Lung (tissue), 12 donors: ENCODE results near the gene THADA. TPM values are rescaled to one million over a fixed set of nuclear protein-coding genes. Genes with fewer than 3 reads are reported as not detected.
A peak's percentile ranks its signal among the peaks of the same experiment; 100 is the strongest.

Source experiments
- ATAC-seq: fragments of 200-7000 bp; cut with Tn5 transposase; one replicate; pipeline ENCODE4 v1.9.1; 2020; ENCODE audit warnings: moderate number of reproducible peaks; ENCODE audit not compliant: insufficient read depth, low FRiP score
- DNase-seq, 3 donors: peaks; one replicate each; pipeline ENCODE4 v3.0.0-alpha.2; 2013 to 2017
- H3K27ac ChIP-seq, 2 donors: one replicate each; pipeline ENCODE4 v1.5.1; 2013; ENCODE audit warnings: mild to moderate bottlenecking in 2 of 2, moderate library complexity in 2 of 2, control low read depth in 1 of 2, inconsistent platforms in 1 of 2, low read depth in 1 of 2, low read length in 1 of 2
- H3K27me3 ChIP-seq, 3 donors: one replicate each; pipeline ENCODE4 v1.5.1; 2013; ENCODE audit warnings: low read length in 2 of 3; ENCODE audit not compliant: control insufficient read depth in 3 of 3, insufficient read depth in 3 of 3
- H3K36me3 ChIP-seq, 4 donors: one replicate each; pipeline ENCODE4 v1.5.1; 2013; ENCODE audit warnings: low read length in 4 of 4, mild to moderate bottlenecking in 1 of 4, moderate library complexity in 1 of 4; ENCODE audit not compliant: control insufficient read depth in 4 of 4, insufficient read depth in 4 of 4
- H3K4me1 ChIP-seq, 5 donors: one replicate each; pipeline ENCODE4 v1.5.1; 2013; ENCODE audit warnings: low read length in 5 of 5, mild to moderate bottlenecking in 2 of 5, moderate library complexity in 1 of 5; ENCODE audit not compliant: control insufficient read depth in 5 of 5, insufficient read depth in 5 of 5
- H3K4me3 ChIP-seq: one replicate; pipeline ENCODE4 v1.5.1; 2013; ENCODE audit warnings: mild to moderate bottlenecking, control low read depth, moderate library complexity
- H3K9ac ChIP-seq, 2 donors: one replicate each; pipeline ENCODE4 v1.5.1; 2013; ENCODE audit warnings: low read length in 2 of 2, control low read depth in 1 of 2; ENCODE audit not compliant: insufficient read depth in 1 of 2
- H3K9me3 ChIP-seq, 4 donors: one replicate each; pipeline ENCODE4 v1.5.1; 2013; ENCODE audit warnings: low read length in 3 of 4, mild to moderate bottlenecking in 1 of 4, moderate library complexity in 1 of 4; ENCODE audit not compliant: control insufficient read depth in 4 of 4, insufficient read depth in 3 of 4
- WGBS, 2 donors: extraction: QIAGEN DNeasy Blood & Tissue Kit; methylation state at CpG; one replicate each; pipeline ENCODE4 v1.1.7; 2013; 5-methylcytosine and 5-hydroxymethylcytosine counted together
- polyA plus RNA-seq, 2 donors: library from polyadenylated mRNA; stranded (reverse); fragments of 200-250 nt; gene quantifications; one replicate each; pipeline ENCODE4 v1.2.1, GENCODE V29; 2013
- total RNA-seq, 2 donors: library from RNA; depleted of rRNA in 1 of 2; stranded (reverse); fragments of >200 nt in 1 of 2; gene quantifications; one replicate each; pipeline ENCODE4 v1.2.1, GENCODE V29; 2014 to 2021
- TF ChIP-seq, protein P1 (sequence below): IDR thresholded peaks from 2 replicates; pipeline ENCODE4 v1.5.1; 2012; ENCODE audit warnings: mild to moderate bottlenecking; ENCODE audit errors: control extremely low read depth, extremely low read depth
- donor health status: control.
- donor health status: control.
- donor health status: Bipolar disorder and iron deficiency.
- donor health status: healthy.
- donor health status: DM: yes; HTN: yes; CAD: no.

THADA gene
- total and polyA plus RNA-seq, 4 donors: 11.3 to 72.5 (median 25.2) TPM

DNA sequence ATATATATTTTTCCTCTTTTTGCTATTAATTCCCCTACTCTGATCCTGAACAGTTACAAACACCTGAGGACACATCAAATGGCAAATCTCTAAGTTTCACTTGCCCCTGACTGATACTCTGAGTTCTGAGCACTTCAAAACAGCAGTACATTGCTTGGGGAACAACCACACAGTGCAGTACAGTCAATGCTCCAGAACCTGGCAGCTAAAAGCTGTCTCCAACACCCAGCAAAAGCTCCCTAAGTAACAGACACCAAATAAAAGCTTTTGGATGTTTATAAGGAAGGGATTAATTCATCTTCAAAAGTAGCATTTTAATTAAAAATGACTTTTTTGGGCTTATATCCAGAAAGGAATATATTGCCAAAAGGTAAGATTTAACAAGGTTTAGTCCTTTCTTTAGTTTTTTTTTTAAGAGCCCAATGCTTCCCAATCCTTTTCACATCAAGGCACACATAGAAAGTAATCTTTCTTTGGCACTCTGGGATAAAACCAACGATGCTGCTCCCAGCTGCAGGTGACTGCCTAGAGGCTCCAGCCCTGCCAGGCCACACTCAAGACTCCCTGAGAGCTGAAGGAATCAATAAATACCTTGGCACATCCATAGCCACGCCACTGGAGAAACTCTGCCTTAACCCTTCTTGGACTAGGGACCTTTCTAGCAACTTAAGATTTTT, 204.5 kb downstream of the THADA start:
- peaks cover 2 to 6% (median 5%) of the 10 kb centered on the region in 4 donors for H3K36me3 ChIP-seq
- H3K27ac ChIP-seq: peak overlapping the region; percentile 9
- peak overlapping the region in 1 of 2 donors; percentile 59 for H3K9ac ChIP-seq
- H3K4me3 ChIP-seq: no peak overlapping the region
- peaks cover 7 to 49% (median 19%) of the 10 kb centered on the region in 5 donors for H3K4me1 ChIP-seq
- H3K9me3 ChIP-seq: no peaks in the 10 kb centered on the region
- TF ChIP-seq, protein P1, sequence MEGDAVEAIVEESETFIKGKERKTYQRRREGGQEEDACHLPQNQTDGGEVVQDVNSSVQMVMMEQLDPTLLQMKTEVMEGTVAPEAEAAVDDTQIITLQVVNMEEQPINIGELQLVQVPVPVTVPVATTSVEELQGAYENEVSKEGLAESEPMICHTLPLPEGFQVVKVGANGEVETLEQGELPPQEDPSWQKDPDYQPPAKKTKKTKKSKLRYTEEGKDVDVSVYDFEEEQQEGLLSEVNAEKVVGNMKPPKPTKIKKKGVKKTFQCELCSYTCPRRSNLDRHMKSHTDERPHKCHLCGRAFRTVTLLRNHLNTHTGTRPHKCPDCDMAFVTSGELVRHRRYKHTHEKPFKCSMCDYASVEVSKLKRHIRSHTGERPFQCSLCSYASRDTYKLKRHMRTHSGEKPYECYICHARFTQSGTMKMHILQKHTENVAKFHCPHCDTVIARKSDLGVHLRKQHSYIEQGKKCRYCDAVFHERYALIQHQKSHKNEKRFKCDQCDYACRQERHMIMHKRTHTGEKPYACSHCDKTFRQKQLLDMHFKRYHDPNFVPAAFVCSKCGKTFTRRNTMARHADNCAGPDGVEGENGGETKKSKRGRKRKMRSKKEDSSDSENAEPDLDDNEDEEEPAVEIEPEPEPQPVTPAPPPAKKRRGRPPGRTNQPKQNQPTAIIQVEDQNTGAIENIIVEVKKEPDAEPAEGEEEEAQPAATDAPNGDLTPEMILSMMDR: no peak
- H3K27me3 ChIP-seq: no peaks in the 10 kb centered on the region
- WGBS, 2 donors: 56 to 72% methylated on average over 2 of the region's 2 CpGs
- DNase-seq: peak; percentile 50 to 86 (median 74)
- no peak for ATAC-seq

DNA sequence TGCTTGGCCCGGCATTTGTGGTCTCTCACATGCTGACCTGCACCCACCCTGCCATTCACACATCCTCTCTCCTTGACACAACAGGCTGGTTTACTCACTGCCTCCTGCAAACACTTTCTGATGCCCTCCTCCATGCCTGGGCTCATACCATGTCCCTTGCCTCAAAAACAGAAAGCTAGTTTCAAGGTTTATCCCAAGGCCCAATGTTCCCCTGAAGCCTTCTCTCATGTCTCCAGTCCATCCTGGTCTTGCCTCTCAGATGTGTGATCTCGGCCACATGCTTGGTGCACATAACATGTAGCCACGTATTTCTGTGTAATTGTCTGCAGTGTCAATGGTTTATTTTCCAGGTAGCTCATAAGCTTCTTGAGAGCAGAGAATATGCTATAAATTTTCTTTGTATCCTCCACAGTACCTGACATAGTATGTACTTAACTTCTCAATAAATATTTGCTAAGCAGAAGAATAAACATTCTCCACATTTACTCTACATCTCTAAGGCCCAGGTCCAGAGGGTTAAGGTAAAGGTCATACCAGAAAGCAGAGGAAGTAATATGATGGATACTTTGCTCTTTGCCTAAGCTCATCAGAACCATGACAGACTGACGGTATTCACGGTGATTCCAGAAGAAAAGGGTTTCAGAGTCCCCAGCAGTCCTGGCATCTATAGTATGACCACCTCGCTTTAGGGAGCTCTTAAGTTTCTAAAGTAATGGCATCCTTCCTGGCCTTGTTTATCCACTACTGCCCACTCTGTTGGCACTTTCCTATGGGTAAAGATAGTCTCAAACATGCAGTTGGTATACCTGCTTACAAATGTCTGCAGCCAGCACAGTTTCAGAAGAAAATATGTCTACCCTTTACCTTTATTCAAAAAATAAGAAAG, 206.0 kb downstream of the THADA start:
- Histone ChIP-seq H3K4me1 (peaks cover 5 to 53% (median 19%) of the 10 kb centered on the region in 5 donors), H3K9ac (no peak overlapping the region), H3K4me3 (no peak overlapping the region), H3K9me3 (no peaks in the 10 kb centered on the region), H3K27me3 (no peaks in the 10 kb centered on the region), H3K27ac (peak overlapping the region in 1 of 2 donors; percentile 3), H3K36me3 (peaks cover 0 to 2% (median under 1%) of the 10 kb centered on the region in 4 donors)
- DNase-seq (no peak), ATAC-seq (no peak)
- TF ChIP-seq, protein P1: no peak
- WGBS, 2 donors: 87 to 92% methylated on average over 6 of the region's 6 CpGs

DNA sequence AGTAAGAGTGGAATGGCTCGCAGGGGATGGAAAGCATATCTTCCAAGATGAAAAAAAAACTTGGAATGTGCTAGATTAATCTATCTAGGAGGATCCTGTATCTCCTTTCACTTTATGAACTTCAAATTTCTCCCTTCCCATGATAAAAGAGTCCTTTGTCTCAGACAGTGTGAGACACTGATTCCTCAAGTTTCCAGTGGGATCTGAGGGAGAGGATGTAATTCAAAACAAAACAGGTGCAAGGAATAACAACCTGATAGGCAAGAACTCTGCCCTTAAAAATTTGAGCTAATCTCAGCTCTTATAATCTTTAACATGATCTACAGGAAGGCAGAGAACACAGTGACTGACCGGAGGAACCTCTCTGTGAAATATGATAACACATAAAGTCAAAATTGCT, 207.5 kb downstream of the THADA start:
- peaks cover 0 to 2% (median 0%) of the 10 kb centered on the region in 4 donors for H3K36me3 ChIP-seq
- H3K9ac ChIP-seq: no peak overlapping the region
- no peak overlapping the region for H3K4me3 ChIP-seq
- H3K4me1 ChIP-seq: peaks cover 5 to 53% (median 19%) of the 10 kb centered on the region in 5 donors
- no peaks in the 10 kb centered on the region for H3K9me3 ChIP-seq
- TF ChIP-seq, protein P1: no peak
- H3K27me3 ChIP-seq: no peaks in the 10 kb centered on the region
- DNase-seq (no peak), ATAC-seq (no peak)
- 91 to 92% methylated on average over 2 of the region's 2 CpGs for WGBS, 2 donors
- H3K27ac ChIP-seq: no peak overlapping the region
